MM.1S (cell line): ENCODE data around the gene ITPR1.

Experiments used
- DNase-seq: peaks from one replicate; pipeline ENCODE4 v3.0.0-alpha.2; 2015
- H2AFZ ChIP-seq: fragments of 300-600 bp; sonication (generic); 2 replicates; pipeline ENCODE4 v1.6.0; 2016; ENCODE audit warnings: antibody characterized with exemption, low read length
- H3F3A ChIP-seq: fragments of 300-600 bp; sonication (generic); 2 replicates; pipeline ENCODE4 v1.6.1; 2016; ENCODE audit warnings: mild to moderate bottlenecking, antibody characterized with exemption, low read length, moderate library complexity, mixed read lengths; ENCODE audit not compliant: insufficient read depth
- H3K27ac ChIP-seq: fragments of 300-600 bp; sonication (generic); 2 replicates; pipeline ENCODE4 v1.5.1; 2016; ENCODE audit warnings: mild to moderate bottlenecking, low read length
- H3K27me3 ChIP-seq: fragments of 300-600 bp; sonication (generic); replicated peaks from 2 replicates; pipeline ENCODE4 v1.6.0; 2016; ENCODE audit warnings: low read length; ENCODE audit not compliant: insufficient read depth
- H3K36me3 ChIP-seq: fragments of 300-600 bp; sonication (generic); replicated peaks from 2 replicates; pipeline ENCODE4 v1.6.1; 2016; ENCODE audit warnings: mild to moderate bottlenecking, low read length, mixed read lengths; ENCODE audit not compliant: insufficient read depth
- H3K4me1 ChIP-seq: fragments of 300-600 bp; sonication (generic); 2 replicates; pipeline ENCODE4 v1.6.1; 2016; ENCODE audit warnings: low read length, mixed read lengths
- H3K4me2 ChIP-seq: fragments of 300-600 bp; sonication (generic); 2 replicates; pipeline ENCODE4 v1.6.0; 2016; ENCODE audit warnings: low read depth, low read length
- H3K4me3 ChIP-seq: fragments of 300-600 bp; sonication (generic); 2 replicates; pipeline ENCODE4 v1.5.1; 2016; ENCODE audit warnings: low read length, mixed read lengths
- H3K79me2 ChIP-seq: fragments of 300-600 bp; sonication (generic); 2 replicates; pipeline ENCODE4 v1.6.1; 2016; ENCODE audit warnings: mixed run types, low read length, mixed read lengths
- H3K9ac ChIP-seq: fragments of 300-600 bp; sonication (generic); 2 replicates; pipeline ENCODE4 v1.6.1; 2016; ENCODE audit warnings: low read length, mixed read lengths
- H3K9me2 ChIP-seq: fragments of 300-600 bp; sonication (generic); replicated peaks from 2 replicates; pipeline ENCODE4 v1.6.1; 2016; ENCODE audit warnings: mild to moderate bottlenecking, low read length, mixed read lengths; ENCODE audit not compliant: insufficient read depth
- H3K9me3 ChIP-seq: fragments of 300-600 bp; sonication (generic); replicated peaks from 2 replicates; pipeline ENCODE4 v1.6.1; 2016; ENCODE audit warnings: mild to moderate bottlenecking, low read length, mixed read lengths; ENCODE audit not compliant: insufficient read depth
- H4K20me1 ChIP-seq: fragments of 300-600 bp; sonication (generic); 2 replicates; pipeline ENCODE4 v1.6.1; 2016; ENCODE audit warnings: mild to moderate bottlenecking, low read length, moderate library complexity, mixed read lengths; ENCODE audit not compliant: insufficient read depth
- CTCF ChIP-seq: fragments of 300-600 bp; sonication (generic); IDR thresholded peaks from 2 replicates; pipeline ENCODE4 v1.5.1; 2016; ENCODE audit warnings: antibody characterized with exemption, low read length, mixed read lengths
- EZH2 ChIP-seq: fragments of 300-600 bp; sonication (generic); optimal IDR thresholded peaks from 2 replicates; pipeline ENCODE3; 2017; ENCODE audit warnings: low read depth, mild to moderate bottlenecking, antibody characterized with exemption, low read length, mixed read lengths
- EZH2phosphoT487 ChIP-seq: fragments of 300-600 bp; sonication (generic); IDR thresholded peaks from 2 replicates; pipeline ENCODE4 v1.6.1; 2018; ENCODE audit warnings: antibody characterized with exemption, low read length

ITPR1 gene

GRCh38 chr3:4672725-4673275, 179.7 kb downstream of the ITPR1 start:
- Histone ChIP-seq H3F3A (no peaks in the 10 kb centered on the region), H3K9ac (no peak overlapping the region), H2AFZ (no peak overlapping the region), H3K79me2 (no peaks in the 10 kb centered on the region), H3K9me3 (no peaks in the 10 kb centered on the region), H3K27ac (no peak overlapping the region), H3K4me1 (no peaks in the 10 kb centered on the region), H4K20me1 (no peaks in the 10 kb centered on the region), H3K4me3 (no peak overlapping the region), H3K36me3 (no peaks in the 10 kb centered on the region), H3K9me2 (no peaks in the 10 kb centered on the region), H3K27me3 (no peaks in the 10 kb centered on the region), H3K4me2 (no peak overlapping the region)
- TF ChIP-seq CTCF (no peak), EZH2phosphoT487 (no peak), EZH2 (no peak)
- no peak for DNase-seq

- no peak for TF ChIP-seq EZH2
- no peak overlapping the region for H2AFZ ChIP-seq
These were observed 181.1 kb downstream of the ITPR1 start for GRCh38 chr3:4674216-4674615.

GRCh38 chr3:4675704-4676103, 182.6 kb downstream of the ITPR1 start:
- H3K9ac ChIP-seq = no peak overlapping the region
- no peak overlapping the region for H3K4me2 ChIP-seq
- no peaks in the 10 kb centered on the region for H3K79me2 ChIP-seq
- DNase-seq = no peak
- TF ChIP-seq CTCF (no peak), EZH2phosphoT487 (no peak), EZH2 (no peak)
- no peaks in the 10 kb centered on the region for H3K36me3 ChIP-seq
- H3K4me3 ChIP-seq = no peak overlapping the region
- H3K9me3 ChIP-seq = no peaks in the 10 kb centered on the region
- H3K9me2 ChIP-seq = no peaks in the 10 kb centered on the region
- no peaks in the 10 kb centered on the region for H3K4me1 ChIP-seq
- no peaks in the 10 kb centered on the region for H4K20me1 ChIP-seq
- H3F3A ChIP-seq = no peaks in the 10 kb centered on the region
- no peak overlapping the region for H2AFZ ChIP-seq
- H3K27ac ChIP-seq = no peak overlapping the region
- no peaks in the 10 kb centered on the region for H3K27me3 ChIP-seq

More at GRCh38 chr3:4674216-4674615, 181.1 kb downstream of the ITPR1 start:
- H3F3A ChIP-seq = no peaks in the 10 kb centered on the region
- DNase-seq = no peak
- H3K79me2 ChIP-seq = no peaks in the 10 kb centered on the region
- H3K27ac ChIP-seq = no peak overlapping the region
- H3K27me3 ChIP-seq = no peaks in the 10 kb centered on the region
- H3K4me3 ChIP-seq = no peak overlapping the region
- H3K36me3 ChIP-seq = no peaks in the 10 kb centered on the region
- H3K9ac ChIP-seq = no peak overlapping the region
- no peaks in the 10 kb centered on the region for H3K9me3 ChIP-seq
- no peaks in the 10 kb centered on the region for H4K20me1 ChIP-seq
- no peak overlapping the region for H3K4me2 ChIP-seq
- H3K9me2 ChIP-seq = no peaks in the 10 kb centered on the region
- H3K4me1 ChIP-seq = no peaks in the 10 kb centered on the region

GRCh38 chr3:4678320-4678719, 185.2 kb downstream of the ITPR1 start:
- TF ChIP-seq EZH2 (no peak), EZH2phosphoT487 (no peak), CTCF (no peak)
- no peaks in the 10 kb centered on the region for H4K20me1 ChIP-seq
- H3F3A ChIP-seq = no peaks in the 10 kb centered on the region
- no peak for DNase-seq
- H3K9me2 ChIP-seq = no peaks in the 10 kb centered on the region
- no peaks in the 10 kb centered on the region for H3K4me1 ChIP-seq
- H3K79me2 ChIP-seq = no peaks in the 10 kb centered on the region
- no peak overlapping the region for H3K4me2 ChIP-seq
- H3K4me3 ChIP-seq = no peak overlapping the region
- no peak overlapping the region for H3K27ac ChIP-seq
- H2AFZ ChIP-seq = no peak overlapping the region
- H3K9ac ChIP-seq = no peak overlapping the region
- H3K36me3 ChIP-seq = no peaks in the 10 kb centered on the region
- no peaks in the 10 kb centered on the region for H3K27me3 ChIP-seq
- H3K9me3 ChIP-seq = no peaks in the 10 kb centered on the region
